Hepatocyte (in vitro differentiated cells): Measurements from ENCODE around the gene CFAP99.

Experiments
- EZH2 ChIP-seq: fragments of 200-600 bp; sonication (generic); IDR thresholded peaks from 2 replicates; pipeline ENCODE4 v1.6.1; 2016; ENCODE audit warnings: antibody characterized with exemption, mild to moderate bottlenecking, borderline replicate concordance
- TF ChIP-seq, protein P1 (sequence below): fragments of 200-600 bp; sonication (generic); IDR thresholded peaks from 2 replicates; pipeline ENCODE4 v1.5.1; 2016; ENCODE audit warnings: antibody characterized with exemption, mild to moderate bottlenecking; ENCODE audit not compliant: poor library complexity

DNA sequence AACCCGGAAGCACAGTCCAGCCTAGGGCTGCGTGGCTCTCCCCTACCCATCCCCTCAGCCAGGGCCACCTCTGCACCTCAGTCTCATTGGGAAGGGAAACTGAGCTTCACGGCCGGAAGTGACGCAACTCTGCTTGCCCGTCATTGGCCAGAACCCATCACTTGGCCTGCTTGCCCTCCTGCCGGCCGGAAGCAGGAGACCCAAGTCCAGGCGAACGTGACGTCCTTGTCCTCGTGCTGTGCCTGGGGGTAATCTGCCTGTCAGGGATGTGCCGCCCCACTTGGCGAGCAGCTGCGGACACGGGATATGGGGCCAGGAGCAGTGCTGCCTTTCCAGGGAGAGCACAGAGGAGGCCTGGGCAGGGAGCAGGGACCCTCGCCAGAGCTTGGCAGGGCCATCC, 31.5 kb upstream of the CFAP99 start:
- TF ChIP-seq, protein P1, sequence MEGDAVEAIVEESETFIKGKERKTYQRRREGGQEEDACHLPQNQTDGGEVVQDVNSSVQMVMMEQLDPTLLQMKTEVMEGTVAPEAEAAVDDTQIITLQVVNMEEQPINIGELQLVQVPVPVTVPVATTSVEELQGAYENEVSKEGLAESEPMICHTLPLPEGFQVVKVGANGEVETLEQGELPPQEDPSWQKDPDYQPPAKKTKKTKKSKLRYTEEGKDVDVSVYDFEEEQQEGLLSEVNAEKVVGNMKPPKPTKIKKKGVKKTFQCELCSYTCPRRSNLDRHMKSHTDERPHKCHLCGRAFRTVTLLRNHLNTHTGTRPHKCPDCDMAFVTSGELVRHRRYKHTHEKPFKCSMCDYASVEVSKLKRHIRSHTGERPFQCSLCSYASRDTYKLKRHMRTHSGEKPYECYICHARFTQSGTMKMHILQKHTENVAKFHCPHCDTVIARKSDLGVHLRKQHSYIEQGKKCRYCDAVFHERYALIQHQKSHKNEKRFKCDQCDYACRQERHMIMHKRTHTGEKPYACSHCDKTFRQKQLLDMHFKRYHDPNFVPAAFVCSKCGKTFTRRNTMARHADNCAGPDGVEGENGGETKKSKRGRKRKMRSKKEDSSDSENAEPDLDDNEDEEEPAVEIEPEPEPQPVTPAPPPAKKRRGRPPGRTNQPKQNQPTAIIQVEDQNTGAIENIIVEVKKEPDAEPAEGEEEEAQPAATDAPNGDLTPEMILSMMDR, result no peak
- TF ChIP-seq EZH2, result no peak
